ENCODE measurements around the gene MYO5A. TPM values are rescaled to one million over a fixed set of nuclear protein-coding genes. Genes with fewer than 3 reads are reported as not detected.
A peak's percentile ranks its signal among the peaks of the same experiment; 100 is the strongest.

Gene MYO5A
- total RNA-seq, 1 experiment from 2014 or later, result 21.8 TPM

DNA sequence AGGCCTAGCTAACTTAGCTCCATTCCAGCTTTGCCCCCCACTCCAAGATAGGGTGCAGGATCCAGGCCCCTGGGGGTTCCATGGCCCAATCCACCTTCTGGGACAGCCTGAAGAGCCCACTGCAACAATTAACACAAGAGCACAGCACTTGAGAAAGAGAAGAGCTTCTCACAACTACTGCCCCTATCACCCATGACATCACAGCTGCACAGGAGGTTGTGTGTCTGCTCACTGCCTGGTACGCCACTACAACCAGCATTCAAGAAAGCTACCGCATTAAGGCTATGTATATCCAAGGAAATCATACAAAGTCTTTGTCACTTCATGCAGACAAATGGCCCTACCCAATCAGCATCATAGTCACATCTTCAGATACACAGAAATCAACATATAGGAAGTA lies 62.0 kb downstream of the MYO5A start:
- Mint-ChIP-seq H3K4me3 (no peak overlapping the region), H3K27ac (peak overlapping the region in 2 of 3 experiments; percentile 3 to 93; a peak in 3 of 7 replicates), H3K9me3 (no peaks in the 10 kb centered on the region), H3K4me1 (peaks cover 23 to 30% of the 10 kb centered on the region in 2 experiments), H3K27me3 (ENCODE audit: low read depth) (no peaks in the 10 kb centered on the region), H3K36me3 (ENCODE audit: insufficient read depth in 1 of 3, low read depth in 3 of 3) (no peaks in the 10 kb centered on the region; a peak in 1 of 7 replicates)
- no peak overlapping the region for H2AFZ ChIP-seq (ENCODE audit: low read length)
- no peaks in the 10 kb centered on the region for H3K9me3 ChIP-seq (ENCODE audit: control insufficient read depth, low read depth, low read length)
- no peak overlapping the region for H3K4ac ChIP-seq (ENCODE audit: low read depth, low read length)
- H2BK12ac ChIP-seq (ENCODE audit: insufficient read length, low read depth, low read length), result no peak overlapping the region
- no peak overlapping the region for H3K9ac ChIP-seq (ENCODE audit: extremely low read depth, insufficient read length, low read length)
- no peaks in the 10 kb centered on the region for H3K23me2 ChIP-seq (ENCODE audit: insufficient read length, low read depth, low read length, poor library complexity, severe bottlenecking)
- no peak overlapping the region for H2BK5ac ChIP-seq (ENCODE audit: insufficient read length, low read length)
- no peaks in the 10 kb centered on the region; the same call in 1 of the 2 replicates for H3K79me2 ChIP-seq (ENCODE audit: insufficient read depth, low read length)
- no peak overlapping the region for H4K91ac ChIP-seq (ENCODE audit: insufficient read length, low read depth, low read length)
- no peak overlapping the region for H3K14ac ChIP-seq (ENCODE audit: insufficient read depth, low read length)
- no CpG with 5 or more reads among the region's 2 CpGs for WGBS (ENCODE audit: extremely low coverage, insufficient read length, low lambda C conversion rate)
- no peak overlapping the region for H4K8ac ChIP-seq (replicated peaks; ENCODE audit: insufficient read length, low read depth, low read length)
- H4K20me1 ChIP-seq (ENCODE audit: control insufficient read depth, insufficient read depth, insufficient read length), result no peaks in the 10 kb centered on the region
- no peaks in the 10 kb centered on the region for H3K79me1 ChIP-seq (ENCODE audit: insufficient read depth, low read depth, low read length, poor library complexity, severe bottlenecking)
- TF ChIP-seq, protein P1, sequence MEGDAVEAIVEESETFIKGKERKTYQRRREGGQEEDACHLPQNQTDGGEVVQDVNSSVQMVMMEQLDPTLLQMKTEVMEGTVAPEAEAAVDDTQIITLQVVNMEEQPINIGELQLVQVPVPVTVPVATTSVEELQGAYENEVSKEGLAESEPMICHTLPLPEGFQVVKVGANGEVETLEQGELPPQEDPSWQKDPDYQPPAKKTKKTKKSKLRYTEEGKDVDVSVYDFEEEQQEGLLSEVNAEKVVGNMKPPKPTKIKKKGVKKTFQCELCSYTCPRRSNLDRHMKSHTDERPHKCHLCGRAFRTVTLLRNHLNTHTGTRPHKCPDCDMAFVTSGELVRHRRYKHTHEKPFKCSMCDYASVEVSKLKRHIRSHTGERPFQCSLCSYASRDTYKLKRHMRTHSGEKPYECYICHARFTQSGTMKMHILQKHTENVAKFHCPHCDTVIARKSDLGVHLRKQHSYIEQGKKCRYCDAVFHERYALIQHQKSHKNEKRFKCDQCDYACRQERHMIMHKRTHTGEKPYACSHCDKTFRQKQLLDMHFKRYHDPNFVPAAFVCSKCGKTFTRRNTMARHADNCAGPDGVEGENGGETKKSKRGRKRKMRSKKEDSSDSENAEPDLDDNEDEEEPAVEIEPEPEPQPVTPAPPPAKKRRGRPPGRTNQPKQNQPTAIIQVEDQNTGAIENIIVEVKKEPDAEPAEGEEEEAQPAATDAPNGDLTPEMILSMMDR (conservative IDR thresholded peaks at IDR 0.05), result no peak
- no peak for DNase-seq
- no peaks in the 10 kb centered on the region for H3K27me3 ChIP-seq (ENCODE audit: insufficient read depth, low read length)
- no peak overlapping the region for H4K5ac ChIP-seq (ENCODE audit: insufficient read length, low read depth, low read length)
- no peak overlapping the region for H2AK5ac ChIP-seq (ENCODE audit: insufficient read length, low read length)
- H3K23ac ChIP-seq (ENCODE audit: insufficient read length, low read depth, low read length), result no peak overlapping the region
- H2BK120ac ChIP-seq (ENCODE audit: low read depth, low read length, poor library complexity, severe bottlenecking), result no peak overlapping the region
- no peak overlapping the region for H3K56ac ChIP-seq (ENCODE audit: insufficient read length, low read depth, low read length)
- no peak overlapping the region for H3K18ac ChIP-seq (ENCODE audit: insufficient read length, low read depth, low read length)
- H2BK20ac ChIP-seq (ENCODE audit: low read depth, low read length, poor library complexity, severe bottlenecking), result no peak overlapping the region
- H3K27ac ChIP-seq (ENCODE audit: insufficient read length, low read depth, low read length), result no peak overlapping the region
- H3K4me1 ChIP-seq (ENCODE audit: insufficient read depth, low read length), result peaks cover 11% of the 10 kb centered on the region; the same call in 1 of the 2 replicates
- H3K4me2 ChIP-seq (ENCODE audit: insufficient read depth, insufficient read length, low read length), result peak overlapping the region; percentile 13
- no peak overlapping the region for H2BK15ac ChIP-seq (ENCODE audit: low read depth, low read length)
- no peak overlapping the region for H3T11ph ChIP-seq (ENCODE audit: low read length)
